Measurements from ENCODE around the gene ZG16B. TPM values are rescaled to one million over a fixed set of nuclear protein-coding genes. Genes with fewer than 3 reads are reported as not detected.

ZG16B gene
- total RNA-seq, 1 experiment from 2014 or later = 8.6 TPM

DNA sequence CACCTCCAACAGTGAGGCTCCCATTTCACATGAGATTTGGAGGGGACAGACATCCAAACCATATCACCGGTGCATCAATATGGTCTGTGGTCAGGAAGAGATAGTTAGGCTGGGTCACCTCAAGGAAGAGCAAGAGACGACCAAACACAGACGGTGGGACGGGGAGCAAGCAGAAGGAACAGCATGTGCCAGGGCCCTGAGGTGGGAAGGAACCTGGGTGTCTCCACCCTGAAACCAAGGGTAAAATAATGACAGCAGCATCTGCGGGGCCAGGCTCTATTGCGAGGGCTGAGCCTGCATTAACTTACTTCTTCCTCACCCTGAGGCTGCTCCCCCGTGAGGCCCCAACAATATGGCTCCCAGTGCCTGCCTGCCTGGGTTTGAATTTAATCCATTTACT, 21.9 kb upstream of the ZG16B start:
- Histone ChIP-seq H3K9ac (ENCODE audit: low read length) (no peak overlapping the region), H3K36me3 (ENCODE audit: low read depth, low read length) (no peaks in the 10 kb centered on the region), H3K27ac (ENCODE audit: low read length) (no peak overlapping the region), H3K79me2 (ENCODE audit: low read length) (no peaks in the 10 kb centered on the region), H3K9me3 (ENCODE audit: low read length) (no peaks in the 10 kb centered on the region), H3K9me2 (replicated peaks; ENCODE audit: low read length) (no peaks in the 10 kb centered on the region), H3K4me3 (ENCODE audit: low read length) (no peak overlapping the region), H3F3A (ENCODE audit: low read length, unreplicated experiment) (no peaks in the 10 kb centered on the region), H3K27me3 (ENCODE audit: low read length) (no peaks in the 10 kb centered on the region), H2AFZ (ENCODE audit: low read length) (no peak overlapping the region), H3K4me2 (ENCODE audit: low read length) (no peak overlapping the region), H4K20me1 (ENCODE audit: low read length) (no peaks in the 10 kb centered on the region), H3K4me1 (ENCODE audit: insufficient read depth, low read length) (no peaks in the 10 kb centered on the region)
- intact Hi-C loops (cut with micrococcal nuclease) = no loop called here
- no TSS peak for BruUV-seq (replicated peaks)
- ATAC-seq (no peak), DNase-seq (no peak)
- ChIA-PET POLR2A (ENCODE audit: unreplicated experiment) (no interaction called here), CTCF (no interaction called here)
- TF ChIP-seq EZH2 (IDR thresholded peaks at IDR 0.05; ENCODE audit: low read length, unreplicated experiment) (no peak), EZH2phosphoT487 (IDR thresholded peaks at IDR 0.05; ENCODE audit: borderline replicate concordance, low read length) (no peak)
- TF ChIP-seq, protein P1, sequence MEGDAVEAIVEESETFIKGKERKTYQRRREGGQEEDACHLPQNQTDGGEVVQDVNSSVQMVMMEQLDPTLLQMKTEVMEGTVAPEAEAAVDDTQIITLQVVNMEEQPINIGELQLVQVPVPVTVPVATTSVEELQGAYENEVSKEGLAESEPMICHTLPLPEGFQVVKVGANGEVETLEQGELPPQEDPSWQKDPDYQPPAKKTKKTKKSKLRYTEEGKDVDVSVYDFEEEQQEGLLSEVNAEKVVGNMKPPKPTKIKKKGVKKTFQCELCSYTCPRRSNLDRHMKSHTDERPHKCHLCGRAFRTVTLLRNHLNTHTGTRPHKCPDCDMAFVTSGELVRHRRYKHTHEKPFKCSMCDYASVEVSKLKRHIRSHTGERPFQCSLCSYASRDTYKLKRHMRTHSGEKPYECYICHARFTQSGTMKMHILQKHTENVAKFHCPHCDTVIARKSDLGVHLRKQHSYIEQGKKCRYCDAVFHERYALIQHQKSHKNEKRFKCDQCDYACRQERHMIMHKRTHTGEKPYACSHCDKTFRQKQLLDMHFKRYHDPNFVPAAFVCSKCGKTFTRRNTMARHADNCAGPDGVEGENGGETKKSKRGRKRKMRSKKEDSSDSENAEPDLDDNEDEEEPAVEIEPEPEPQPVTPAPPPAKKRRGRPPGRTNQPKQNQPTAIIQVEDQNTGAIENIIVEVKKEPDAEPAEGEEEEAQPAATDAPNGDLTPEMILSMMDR (conservative IDR thresholded peaks at IDR 0.05; ENCODE audit: low read depth, low read length) = no peak

DNA sequence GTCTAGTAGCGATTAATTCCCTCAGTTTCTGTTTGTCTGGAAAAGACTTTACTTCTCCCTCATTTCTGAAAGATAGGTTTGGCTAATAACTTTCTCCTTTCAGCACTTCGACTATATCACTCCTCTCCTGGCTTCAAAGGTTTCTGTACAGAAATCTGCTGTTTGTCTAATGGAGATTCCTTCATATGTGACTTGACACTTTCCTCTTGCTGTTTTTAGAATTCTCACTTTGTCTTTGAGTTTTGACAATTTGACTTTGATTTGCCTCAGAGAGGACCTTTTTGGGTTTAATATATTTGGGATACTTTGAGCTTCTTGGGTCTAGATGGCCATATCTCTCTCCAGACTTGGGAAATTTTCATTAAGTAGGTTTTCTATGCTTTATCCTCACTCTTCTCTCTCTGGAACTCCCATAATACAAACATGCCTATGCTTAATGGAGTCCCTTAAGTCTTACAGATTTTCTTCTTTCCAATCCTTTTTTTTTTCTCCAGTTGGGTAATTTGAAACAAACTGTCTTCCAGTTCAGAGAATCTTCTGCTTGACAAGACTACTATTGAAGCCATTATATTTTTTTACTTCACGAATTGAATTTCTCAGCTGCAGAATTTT, 20.8 kb upstream of the ZG16B start:
- no peak for ATAC-seq
- no peaks in the 10 kb centered on the region for H4K20me1 ChIP-seq (ENCODE audit: low read length)
- CTCF ChIA-PET = no interaction called here

GRCh38 chr16:2810651-2811050, 19.5 kb upstream of the ZG16B start:
- Histone ChIP-seq H2AFZ (ENCODE audit: low read length) (no peak overlapping the region), H3K9me2 (replicated peaks; ENCODE audit: low read length) (no peaks in the 10 kb centered on the region), H3K79me2 (ENCODE audit: low read length) (no peaks in the 10 kb centered on the region), H4K20me1 (ENCODE audit: low read length) (no peaks in the 10 kb centered on the region), H3K36me3 (ENCODE audit: low read depth, low read length) (no peaks in the 10 kb centered on the region), H3F3A (ENCODE audit: low read length, unreplicated experiment) (no peaks in the 10 kb centered on the region), H3K9me3 (ENCODE audit: low read length) (no peaks in the 10 kb centered on the region), H3K27ac (ENCODE audit: low read length) (no peak overlapping the region), H3K9ac (ENCODE audit: low read length) (no peak overlapping the region), H3K27me3 (ENCODE audit: low read length) (no peaks in the 10 kb centered on the region), H3K4me2 (ENCODE audit: low read length) (no peak overlapping the region), H3K4me1 (ENCODE audit: insufficient read depth, low read length) (no peaks in the 10 kb centered on the region), H3K4me3 (ENCODE audit: low read length) (no peak overlapping the region)
- DNase-seq = no peak
- BruUV-seq (replicated peaks) = no TSS peak
- ChIA-PET POLR2A (ENCODE audit: unreplicated experiment) (no interaction called here), CTCF (no interaction called here)
- intact Hi-C loops (cut with micrococcal nuclease) = no loop called here
- TF ChIP-seq EZH2phosphoT487 (IDR thresholded peaks at IDR 0.05; ENCODE audit: borderline replicate concordance, low read length) = no peak
- TF ChIP-seq, protein P1 (conservative IDR thresholded peaks at IDR 0.05; ENCODE audit: low read depth, low read length) = no peak
- no peak for TF ChIP-seq EZH2 (IDR thresholded peaks at IDR 0.05; ENCODE audit: low read length, unreplicated experiment)
- no peak for ATAC-seq

More for the DNA sequence above, 20.8 kb upstream of the ZG16B start:
- Histone ChIP-seq H3F3A (ENCODE audit: low read length, unreplicated experiment) (no peaks in the 10 kb centered on the region), H3K79me2 (ENCODE audit: low read length) (no peaks in the 10 kb centered on the region), H3K36me3 (ENCODE audit: low read depth, low read length) (no peaks in the 10 kb centered on the region), H3K4me3 (ENCODE audit: low read length) (no peak overlapping the region), H3K4me1 (ENCODE audit: insufficient read depth, low read length) (no peaks in the 10 kb centered on the region), H3K9me2 (replicated peaks; ENCODE audit: low read length) (no peaks in the 10 kb centered on the region), H3K9ac (ENCODE audit: low read length) (no peak overlapping the region), H3K27me3 (ENCODE audit: low read length) (no peaks in the 10 kb centered on the region), H3K9me3 (ENCODE audit: low read length) (no peaks in the 10 kb centered on the region), H3K4me2 (ENCODE audit: low read length) (no peak overlapping the region), H2AFZ (ENCODE audit: low read length) (no peak overlapping the region), H3K27ac (ENCODE audit: low read length) (no peak overlapping the region)
- TF ChIP-seq EZH2 (IDR thresholded peaks at IDR 0.05; ENCODE audit: low read length, unreplicated experiment) (no peak), EZH2phosphoT487 (IDR thresholded peaks at IDR 0.05; ENCODE audit: borderline replicate concordance, low read length) (no peak)
- TF ChIP-seq, protein P1 (conservative IDR thresholded peaks at IDR 0.05; ENCODE audit: low read depth, low read length) = no peak
- intact Hi-C loops (cut with micrococcal nuclease) = no loop called here
- DNase-seq = no peak
- POLR2A ChIA-PET (ENCODE audit: unreplicated experiment) = no interaction called here
- BruUV-seq (replicated peaks) = no TSS peak

Data from PC-3 (cell line).